ENCODE measurements around the gene RAPGEF1.

The RAPGEF1 gene

GRCh38 chr9:131621551-131622358, 118.1 kb downstream of the RAPGEF1 start:
- FAIRE-seq = no peak

- FAIRE-seq = no peak
Observed at GRCh38 chr9:131620764-131621520, 118.9 kb downstream of the RAPGEF1 start.

GRCh38 chr9:131619680-131620079, 120.2 kb downstream of the RAPGEF1 start:
- no peak for FAIRE-seq

GRCh38 chr9:131618785-131619184, 121.1 kb downstream of the RAPGEF1 start:
- FAIRE-seq = no peak

GRCh38 chr9:131618071-131618479, 121.8 kb downstream of the RAPGEF1 start:
- FAIRE-seq = no peak

- FAIRE-seq = no peak
Observed at GRCh38 chr9:131617611-131618010, 122.3 kb downstream of the RAPGEF1 start.

- FAIRE-seq = no peak
Observed at GRCh38 chr9:131616983-131617604, 122.8 kb downstream of the RAPGEF1 start.

GRCh38 chr9:131614340-131614915, 125.4 kb downstream of the RAPGEF1 start:
- FAIRE-seq = no peak

- FAIRE-seq = no peak
Observed at GRCh38 chr9:131613921-131614320, 126.0 kb downstream of the RAPGEF1 start.

GRCh38 chr9:131612851-131613250, 127.0 kb downstream of the RAPGEF1 start:
- FAIRE-seq = no peak

GRCh38 chr9:131611586-131612315, 128.1 kb downstream of the RAPGEF1 start:
- FAIRE-seq = no peak

- FAIRE-seq = no peak
Observed at GRCh38 chr9:131610231-131610761, 129.6 kb downstream of the RAPGEF1 start.

- FAIRE-seq = no peak
Observed at GRCh38 chr9:131609099-131609830, 130.6 kb downstream of the RAPGEF1 start.

- FAIRE-seq = no peak
Observed at GRCh38 chr9:131608493-131609037, 131.3 kb downstream of the RAPGEF1 start.

- FAIRE-seq = no peak
Observed at GRCh38 chr9:131607591-131607990, 132.3 kb downstream of the RAPGEF1 start.

- FAIRE-seq = no peak
Observed at GRCh38 chr9:131606896-131607567, 132.8 kb downstream of the RAPGEF1 start.

GRCh38 chr9:131605770-131606590, 133.9 kb downstream of the RAPGEF1 start:
- no peak for FAIRE-seq

- no peak for FAIRE-seq
Observed at GRCh38 chr9:131603711-131604439, 136.0 kb downstream of the RAPGEF1 start.

GRCh38 chr9:131603199-131603598, 136.7 kb downstream of the RAPGEF1 start:
- FAIRE-seq = no peak

Data from A204.1 (cell line).